Fibroblast of villous mesenchyme (primary cell): ENCODE results near the gene LMX1B. TPM values are rescaled to one million over a fixed set of nuclear protein-coding genes. Genes with fewer than 3 reads are reported as not detected.
"Not testable (repeated sequence)": the region's sequence is repeated elsewhere in the genome, so short reads cannot be mapped to it uniquely, and the experiment has no call there.

Experiments
- DNase-seq: peaks from one replicate; pipeline ENCODE4 v3.0.0-alpha.2; 2010; ENCODE audit warnings: low read depth
- H3K4me3 ChIP-seq: 2 replicates; pipeline ENCODE4 v1.5.1; 2011; ENCODE audit warnings: low read depth, mild to moderate bottlenecking, low read length
- total RNA-seq: library from RNA; depleted of rRNA; stranded (reverse); fragments of >200 nt; gene quantifications from 2 replicates; pipeline ENCODE4 v1.2.3, GENCODE V29; 2012
- TF ChIP-seq, protein P1 (sequence below): IDR thresholded peaks from 2 replicates; pipeline ENCODE4 v1.5.1; 2012; ENCODE audit warnings: low read depth, mild to moderate bottlenecking, low read length; ENCODE audit not compliant: insufficient read depth

The LMX1B gene
- not detected in 2 replicates for total RNA-seq

DNA sequence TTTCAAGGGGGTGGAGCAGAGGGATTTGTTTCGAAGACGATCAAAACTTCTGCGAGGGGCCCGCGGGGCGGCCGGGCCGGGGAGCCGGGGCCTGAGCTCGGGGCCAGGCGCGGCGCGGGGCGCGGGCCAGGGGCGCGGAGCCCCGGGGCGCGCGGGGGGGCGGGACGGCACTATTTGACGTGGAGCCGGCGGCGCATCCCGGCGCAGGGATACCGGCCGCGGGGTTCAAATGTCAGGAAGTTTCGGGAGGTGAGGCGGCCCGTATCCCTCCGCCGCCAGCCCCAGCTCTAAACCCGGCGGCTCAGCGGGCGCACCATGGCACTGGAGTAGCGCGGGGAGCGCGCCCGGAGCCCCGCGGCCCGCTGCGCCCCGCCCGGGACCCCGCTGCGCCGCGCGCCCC lies at the start of gene LMX1B:
TSS of gene LMX1B (plus strand) at position 278 of the 400 bp plus-strand sequence. CDS start 522 bp downstream, outside the sequence.
- TF ChIP-seq, protein P1, sequence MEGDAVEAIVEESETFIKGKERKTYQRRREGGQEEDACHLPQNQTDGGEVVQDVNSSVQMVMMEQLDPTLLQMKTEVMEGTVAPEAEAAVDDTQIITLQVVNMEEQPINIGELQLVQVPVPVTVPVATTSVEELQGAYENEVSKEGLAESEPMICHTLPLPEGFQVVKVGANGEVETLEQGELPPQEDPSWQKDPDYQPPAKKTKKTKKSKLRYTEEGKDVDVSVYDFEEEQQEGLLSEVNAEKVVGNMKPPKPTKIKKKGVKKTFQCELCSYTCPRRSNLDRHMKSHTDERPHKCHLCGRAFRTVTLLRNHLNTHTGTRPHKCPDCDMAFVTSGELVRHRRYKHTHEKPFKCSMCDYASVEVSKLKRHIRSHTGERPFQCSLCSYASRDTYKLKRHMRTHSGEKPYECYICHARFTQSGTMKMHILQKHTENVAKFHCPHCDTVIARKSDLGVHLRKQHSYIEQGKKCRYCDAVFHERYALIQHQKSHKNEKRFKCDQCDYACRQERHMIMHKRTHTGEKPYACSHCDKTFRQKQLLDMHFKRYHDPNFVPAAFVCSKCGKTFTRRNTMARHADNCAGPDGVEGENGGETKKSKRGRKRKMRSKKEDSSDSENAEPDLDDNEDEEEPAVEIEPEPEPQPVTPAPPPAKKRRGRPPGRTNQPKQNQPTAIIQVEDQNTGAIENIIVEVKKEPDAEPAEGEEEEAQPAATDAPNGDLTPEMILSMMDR, result no peak
- no peak within 1 kb of the TSS for H3K4me3 ChIP-seq
- peak; percentile 32 for DNase-seq

DNA sequence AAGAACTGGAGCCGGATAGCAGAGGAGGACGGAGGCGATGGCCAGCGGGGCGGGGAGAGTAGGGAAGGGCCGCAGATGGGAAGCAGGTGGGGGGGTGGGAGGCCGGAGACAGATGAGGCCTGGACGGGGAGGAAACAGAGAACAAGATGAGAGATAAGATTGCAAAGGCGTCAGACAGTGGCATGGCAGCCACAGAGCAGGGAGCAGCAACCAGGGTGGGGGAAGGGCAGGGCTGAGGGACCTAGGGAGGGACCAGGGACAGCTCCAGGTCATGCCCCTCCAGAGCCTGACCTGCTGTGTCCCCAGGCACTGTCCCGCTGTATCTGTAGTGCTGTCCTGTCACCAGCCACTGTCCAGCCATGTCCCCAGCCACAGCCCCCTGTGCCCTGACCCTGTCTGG lies 49.6 kb upstream of the LMX1B start:
- no peak for DNase-seq
- no peak overlapping the region for H3K4me3 ChIP-seq
- TF ChIP-seq, protein P1, result no peak

DNA sequence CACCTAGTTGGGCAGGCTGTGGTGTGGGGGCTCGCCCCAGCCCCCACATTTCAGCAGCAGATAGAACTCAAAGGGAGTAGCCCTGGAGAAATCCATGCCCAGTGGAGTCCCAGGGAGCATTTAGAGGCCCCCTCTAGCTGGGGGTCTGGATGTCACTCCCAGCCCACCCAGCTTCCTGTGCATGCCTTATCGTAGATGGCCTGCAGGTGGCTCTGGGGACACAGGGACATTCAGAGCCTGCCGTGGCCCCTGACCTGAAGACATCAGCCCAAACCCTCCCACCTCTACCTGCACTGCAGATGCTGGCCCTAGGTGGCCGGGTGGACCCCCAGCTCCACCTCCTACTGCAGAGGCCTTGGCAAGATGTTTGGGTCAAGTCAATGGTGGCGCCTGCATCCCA lies 49.0 kb upstream of the LMX1B start:
- no peak for DNase-seq
- no peak overlapping the region for H3K4me3 ChIP-seq
- TF ChIP-seq, protein P1, result no peak

DNA sequence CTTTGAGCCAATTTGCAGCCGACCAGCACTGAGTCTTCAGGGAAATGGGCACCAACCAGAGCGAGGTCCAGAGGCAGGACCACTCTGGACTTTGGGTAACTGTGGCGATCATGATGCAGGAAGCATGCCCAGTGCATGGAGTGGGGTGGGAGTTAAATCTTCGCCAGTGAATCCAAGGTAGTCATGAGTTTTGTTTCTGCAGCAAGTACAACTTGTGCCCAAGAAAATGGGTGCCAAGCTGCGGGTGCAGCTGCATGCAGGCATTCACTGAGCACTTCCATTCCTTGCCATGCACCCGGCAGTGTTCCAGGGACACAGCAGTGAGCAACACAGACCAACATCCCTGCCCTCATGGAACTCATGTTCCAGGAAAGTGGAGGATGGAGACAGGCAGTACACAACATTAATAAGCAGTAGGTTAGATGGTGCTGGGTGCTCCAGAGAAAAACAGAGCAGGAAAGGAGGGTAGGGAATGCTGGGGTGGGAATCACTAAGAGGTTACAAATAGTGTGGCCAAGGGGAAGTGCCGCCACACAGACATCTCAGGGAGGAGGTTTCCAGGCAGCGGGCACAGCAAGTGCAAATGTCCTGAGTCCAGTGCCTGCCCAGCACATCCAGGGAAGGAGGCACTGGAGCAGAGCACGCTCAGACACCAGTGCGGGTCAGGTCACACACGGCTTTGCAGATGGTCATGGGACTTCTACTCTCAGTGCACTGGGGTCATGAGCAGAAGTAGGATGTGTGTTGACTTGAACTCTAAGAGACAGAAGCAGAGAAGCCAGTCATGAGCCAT lies 48.2 kb upstream of the LMX1B start:
- TF ChIP-seq, protein P1, result no peak
- no peak overlapping the region for H3K4me3 ChIP-seq
- no peak for DNase-seq

DNA sequence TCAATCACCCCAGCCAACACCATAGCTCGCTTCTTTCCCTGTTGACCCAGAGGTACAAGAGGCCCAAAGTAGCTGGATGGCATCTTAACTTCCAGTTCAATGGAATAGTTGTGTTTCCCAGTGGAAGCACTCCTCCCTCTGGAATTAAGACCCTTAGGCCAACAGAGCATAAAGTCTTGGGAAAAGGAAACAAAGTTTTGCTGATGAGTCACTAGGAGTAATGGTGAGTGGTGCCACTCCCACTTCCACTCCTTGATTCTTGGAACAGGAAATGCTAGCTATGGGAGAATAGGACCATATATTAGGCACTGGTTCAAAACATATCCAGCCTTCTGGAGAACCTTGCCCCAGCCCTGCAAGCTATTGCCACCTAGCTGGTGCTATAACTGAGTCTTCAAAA lies 44.7 kb upstream of the LMX1B start:
- TF ChIP-seq, protein P1, result no peak
- peak; percentile 11 for DNase-seq
- H3K4me3 ChIP-seq, result no peak overlapping the region

DNA sequence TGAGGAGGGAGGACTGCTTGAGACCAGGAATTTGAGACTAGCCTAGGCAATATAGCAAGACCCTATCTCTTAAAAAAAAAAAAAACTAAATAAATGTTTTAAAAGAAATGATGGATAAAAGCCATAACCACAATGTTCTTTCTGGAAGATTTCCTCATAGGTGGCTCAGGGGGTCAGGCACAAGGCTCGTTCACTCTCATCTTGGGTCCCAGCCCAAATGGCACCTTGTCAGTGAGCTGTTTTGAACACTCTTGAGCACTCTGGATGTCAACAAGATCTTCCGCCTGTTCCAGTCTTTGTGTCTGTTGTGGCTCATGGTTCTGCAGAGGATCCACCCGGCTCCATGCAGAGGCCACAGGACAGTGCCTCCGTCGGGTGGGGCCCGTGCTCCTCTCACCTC lies 35.7 kb upstream of the LMX1B start:
- TF ChIP-seq, protein P1, result no peak

DNA sequence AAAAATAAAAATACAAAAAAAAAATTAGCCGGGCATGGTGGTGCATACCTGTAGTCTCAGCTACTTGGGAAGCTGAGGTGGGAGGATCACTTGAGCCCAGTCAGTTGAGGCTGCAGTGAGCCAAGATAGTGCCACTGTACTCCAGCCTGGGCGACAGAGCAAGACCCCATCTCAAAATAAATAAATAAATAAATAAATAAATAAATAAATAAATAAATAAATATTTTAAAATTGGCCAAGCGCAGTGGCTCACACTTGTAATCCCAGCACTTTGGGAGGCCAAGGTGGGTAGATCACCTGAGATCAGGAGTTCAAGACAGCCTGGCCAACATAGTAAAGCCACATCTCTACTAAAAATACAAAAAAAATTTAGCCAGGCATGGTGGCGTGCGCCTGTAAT lies 33.4 kb upstream of the LMX1B start:
- not testable (repeated sequence) for DNase-seq, H3K4me3 ChIP-seq

More for the DNA sequence above, 35.7 kb upstream of the LMX1B start:
- H3K4me3 ChIP-seq, result no peak overlapping the region
- no peak for DNase-seq
